Prostate gland (tissue), 2 donors: ENCODE data around the gene TSC22D1. TPM values are rescaled to one million over a fixed set of nuclear protein-coding genes. Genes with fewer than 3 reads are reported as not detected.
"Not testable (repeated sequence)": the region's sequence is repeated elsewhere in the genome, so short reads cannot be mapped to it uniquely, and the experiment has no call there.

ENCODE experiments used
- DNase-seq: peaks from one replicate; pipeline ENCODE4 v3.0.0-alpha.2; 2019; ENCODE audit warnings: low spot score
- H3K27ac ChIP-seq, 2 donors: fragments of 200-600 bp; sonication (generic); 2 replicates each; pipeline ENCODE4 v1.5.1; 2017 to 2019
- H3K27me3 ChIP-seq: fragments of 200-600 bp; sonication (generic); replicated peaks from 2 replicates; pipeline ENCODE4 v1.5.1; 2019; ENCODE audit not compliant: insufficient read depth
- H3K36me3 ChIP-seq, 2 donors: fragments of 200-600 bp; sonication (generic); 1 replicate in 1 of 2; 2 replicates in 1 of 2; pipeline versions ENCODE4 v1.5.1 to v1.8.1; 2017 to 2019
- H3K4me1 ChIP-seq: fragments of 200-600 bp; sonication (generic); replicated peaks from 2 replicates; pipeline ENCODE4 v1.5.1; 2019
- H3K4me3 ChIP-seq, 2 donors: fragments of 200-600 bp; sonication (generic); 2 replicates each; pipeline ENCODE4 v1.5.1; 2017 to 2019
- H3K9me3 ChIP-seq: fragments of 200-600 bp; sonication (generic); 2 replicates; pipeline ENCODE4 v1.5.1; 2017
- CTCF ChIP-seq, 4 experiments: fragments of 200-600 bp in 2 of 4; fragments of 450-650 bp in 2 of 4; sonication (generic) in 2 of 4; IDR thresholded peaks; 1 replicate in 3 of 4; 2 replicates in 1 of 4; pipeline ENCODE4 v1.5.1; 2016 to 2019; ENCODE audit warnings: antibody characterized with exemption in 4 of 4, mild to moderate bottlenecking in 2 of 4, moderate library complexity in 2 of 4
- POLR2A ChIP-seq: fragments of 450-650 bp; IDR thresholded peaks from one replicate; pipeline ENCODE4 v1.6.1; 2016; ENCODE audit warnings: antibody characterized with exemption, mild to moderate bottlenecking
- POLR2AphosphoS5 ChIP-seq: sonication (generic); formaldehyde crosslinking; IDR thresholded peaks from one replicate; pipeline ENCODE4 v1.6.1; 2017; ENCODE audit warnings: antibody characterized with exemption
- WGBS: methylation state at CpG from one replicate; pipeline ENCODE4 v1.1.5; 2018; 5-methylcytosine and 5-hydroxymethylcytosine counted together
- intact Hi-C: fragments of 100-400 bp; cut with DNase I; formaldehyde crosslinking; loops from one replicate; pipeline ENCODE4 v1.14.2; 2022
- total RNA-seq, 2 donors: library from RNA; depleted of rRNA; stranded (reverse); fragments of >200 nt; gene quantifications; one replicate each; pipeline ENCODE4 v1.1.0, GENCODE V29; 2016

TSC22D1 gene
- total RNA-seq, 2 donors from 2014 or later = 185 to 237 TPM

DNA sequence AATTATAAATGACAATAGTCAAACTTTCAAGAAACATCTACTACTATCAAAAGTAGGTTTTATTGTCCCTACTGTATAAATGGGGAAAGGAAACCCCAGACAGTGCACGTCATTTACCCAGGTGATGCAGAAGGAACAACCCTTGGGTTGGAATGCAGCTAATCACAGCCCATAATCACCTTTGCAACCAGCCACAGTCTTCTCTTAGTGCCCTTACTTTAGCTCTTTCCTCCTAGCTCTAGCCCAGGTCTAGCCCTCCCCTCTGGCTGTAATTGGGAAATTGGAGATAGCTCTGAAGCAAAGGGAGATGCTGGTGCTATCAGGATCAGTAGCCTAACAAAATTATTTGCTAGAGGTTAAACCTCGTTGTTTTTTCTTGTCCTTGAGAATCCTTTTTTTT is 25.5 kb upstream of the TSC22D1 start:
- intact Hi-C loops = no loop called here
- TF ChIP-seq CTCF (IDR thresholded peaks at IDR 0.05) = no peak
- TF ChIP-seq POLR2A = no peak
- no peak for TF ChIP-seq POLR2AphosphoS5
- no peaks in the 10 kb centered on the region for H3K9me3 ChIP-seq
- H3K27me3 ChIP-seq = no peaks in the 10 kb centered on the region
- DNase-seq = no peak
- no peak overlapping the region for H3K4me3 ChIP-seq
- 57% methylated on average over 2 of the region's 2 CpGs for WGBS
- H3K27ac ChIP-seq = no peak overlapping the region
- no peaks in the 10 kb centered on the region for H3K36me3 ChIP-seq
- H3K4me1 ChIP-seq = no peaks in the 10 kb centered on the region

DNA sequence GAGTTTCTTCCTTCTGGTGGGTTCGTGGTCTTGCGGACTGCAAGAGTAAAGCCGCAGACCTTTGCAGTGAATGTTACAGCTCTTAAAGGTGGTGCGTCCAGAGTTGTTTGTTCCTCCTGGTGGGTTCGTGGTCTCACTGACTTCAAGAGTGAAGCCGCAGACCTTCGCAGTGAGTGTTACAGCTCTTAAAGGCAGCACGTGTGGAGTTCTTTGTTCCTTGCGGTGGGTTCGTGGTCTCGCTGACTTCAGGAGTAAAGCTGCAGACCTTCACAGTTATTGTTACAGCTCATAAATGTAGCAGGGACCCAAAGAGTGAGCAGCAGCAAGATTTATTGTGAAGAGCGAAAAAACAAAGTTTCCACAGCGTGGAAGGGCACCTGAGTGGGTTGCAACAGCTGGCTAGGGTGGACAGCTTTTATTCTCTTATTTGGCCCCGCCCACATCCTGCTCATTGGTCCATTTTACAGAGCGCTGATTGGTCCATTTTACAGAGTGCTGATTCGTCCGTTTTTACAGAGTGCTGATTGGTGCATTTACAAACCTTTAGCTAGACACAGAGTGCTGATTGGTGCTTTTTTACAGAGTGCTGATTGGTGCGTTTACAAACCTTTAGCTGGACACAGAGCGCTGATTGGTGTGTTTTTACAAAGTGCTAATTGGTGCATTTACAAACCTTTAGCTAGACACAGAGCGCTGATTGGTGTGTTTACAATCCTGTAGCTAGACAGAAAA is 17.9 kb upstream of the TSC22D1 start:
- 96% methylated on average over 20 of the region's 20 CpGs for WGBS
- intact Hi-C loops, H3K9me3 ChIP-seq, H3K4me3 ChIP-seq, H3K4me1 ChIP-seq, H3K27ac ChIP-seq, H3K27me3 ChIP-seq, DNase-seq, H3K36me3 ChIP-seq: not testable (repeated sequence)

DNA sequence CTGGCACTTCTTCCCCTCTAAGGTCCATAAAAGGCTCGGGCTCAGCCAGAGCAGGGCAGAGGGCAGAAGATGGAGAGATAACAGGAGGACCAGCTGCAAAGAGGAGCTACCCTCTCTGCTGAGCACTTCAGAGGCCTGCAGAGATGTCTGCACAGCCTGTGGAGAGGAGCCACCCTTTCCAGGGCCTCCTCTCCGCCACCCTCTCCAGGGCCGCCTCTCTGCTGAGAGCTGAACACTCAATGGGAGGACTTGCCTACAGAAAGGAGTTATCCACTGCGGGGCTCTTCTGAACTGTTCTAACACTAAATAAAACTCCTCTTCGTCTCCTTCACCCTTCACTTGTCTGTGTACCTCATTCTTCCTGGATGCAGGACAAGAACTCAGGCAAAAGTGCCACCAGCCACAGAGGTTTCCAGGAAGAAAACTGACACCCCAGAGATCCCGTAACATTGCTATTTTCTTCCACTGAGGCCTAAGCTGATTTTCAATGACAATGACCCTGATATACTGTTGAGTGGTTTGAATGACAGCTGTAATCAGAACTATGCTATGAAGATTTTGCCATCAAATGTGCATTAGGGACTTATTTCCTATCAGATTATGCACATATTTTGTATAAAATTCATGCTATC is 16.2 kb upstream of the TSC22D1 start:
- no peaks in the 10 kb centered on the region for H3K36me3 ChIP-seq
- no peak overlapping the region for H3K27ac ChIP-seq
- intact Hi-C loops = no loop called here
- TF ChIP-seq CTCF (IDR thresholded peaks at IDR 0.05) (no peak), POLR2A (no peak), POLR2AphosphoS5 (no peak)
- no peaks in the 10 kb centered on the region for H3K27me3 ChIP-seq
- no peak overlapping the region for H3K4me3 ChIP-seq
- no peak for DNase-seq
- WGBS = 95% methylated on average over 6 of the region's 6 CpGs
- H3K9me3 ChIP-seq = no peaks in the 10 kb centered on the region
- H3K4me1 ChIP-seq = no peaks in the 10 kb centered on the region

DNA sequence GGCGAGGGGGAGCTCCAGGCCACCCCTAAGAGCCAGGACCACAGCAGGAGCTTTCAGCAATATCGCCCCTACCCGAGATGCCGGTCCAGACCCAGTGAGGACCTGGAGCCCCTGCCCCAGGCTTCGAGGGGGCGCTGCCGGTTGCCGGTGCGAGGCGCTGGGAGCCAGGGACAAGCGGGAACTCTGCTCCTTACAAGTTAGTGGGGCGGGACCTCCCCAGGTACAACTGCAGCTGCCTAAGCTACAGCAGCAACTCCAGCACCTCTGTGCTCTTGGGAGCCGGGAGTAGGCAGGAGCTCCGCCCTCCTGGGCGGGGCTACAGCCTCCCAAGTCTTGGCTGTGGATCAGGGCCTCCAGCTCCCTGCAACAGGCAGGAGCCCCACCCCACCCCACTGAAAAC is 15.2 kb upstream of the TSC22D1 start:
- no peak overlapping the region for H3K27ac ChIP-seq
- H3K27me3 ChIP-seq = no peaks in the 10 kb centered on the region
- no peak for TF ChIP-seq POLR2A
- no peak for TF ChIP-seq CTCF (IDR thresholded peaks at IDR 0.05)
- no peak for TF ChIP-seq POLR2AphosphoS5
- DNase-seq = no peak
- intact Hi-C loops = no loop called here
- no peaks in the 10 kb centered on the region for H3K36me3 ChIP-seq
- H3K4me1 ChIP-seq = no peaks in the 10 kb centered on the region
- H3K9me3 ChIP-seq = no peaks in the 10 kb centered on the region
- WGBS = 100% methylated on average over 4 of the region's 15 CpGs
- no peak overlapping the region for H3K4me3 ChIP-seq

- H3K4me1 ChIP-seq = no peaks in the 10 kb centered on the region
- DNase-seq = no peak
- H3K36me3 ChIP-seq = no peaks in the 10 kb centered on the region
- no peaks in the 10 kb centered on the region for H3K9me3 ChIP-seq
- 72% methylated on average over 3 of the region's 3 CpGs for WGBS
- H3K27me3 ChIP-seq = no peaks in the 10 kb centered on the region
- intact Hi-C loops = loop anchor here (2.0 kb wide), 1 partner anchor 336 kb away; no protein-coding TSS in a partner anchor
- H3K4me3 ChIP-seq = no peak overlapping the region
- no peak for TF ChIP-seq POLR2A
- no peak for TF ChIP-seq POLR2AphosphoS5
- TF ChIP-seq CTCF (IDR thresholded peaks at IDR 0.05) = no peak
- no peak overlapping the region for H3K27ac ChIP-seq
These were observed 7.0 kb upstream of the TSC22D1 start for GRCh38 chr13:44583137-44583536.
